ENCODE results near the gene DNAJC1.
"Not testable (repeated sequence)": the region's sequence is repeated elsewhere in the genome, so short reads cannot be mapped to it uniquely, and the experiment has no call there.

The DNAJC1 gene

GRCh38 chr10:22003177-22003963 lies at the start of gene DNAJC1:
Gene DNAJC1 (minus strand): TSS chr10:22003730. CDS start chr10:22003434, 296 bp downstream.
- peak; percentile 91 for DNase-seq

GRCh38 chr10:22053048-22053447 lies 49.5 kb upstream of the DNAJC1 start:
- DNase-seq: no peak

- no peak for DNase-seq
These were observed 46.1 kb upstream of the DNAJC1 start for GRCh38 chr10:22049635-22050034.

- DNase-seq: no peak
These were observed 44.3 kb upstream of the DNAJC1 start for GRCh38 chr10:22047812-22048211.

GRCh38 chr10:22043327-22043633 lies 39.8 kb upstream of the DNAJC1 start:
- DNase-seq: no peak

- no peak for DNase-seq
These were observed 39.2 kb upstream of the DNAJC1 start for GRCh38 chr10:22042557-22043326.

GRCh38 chr10:22034333-22034732 lies 30.8 kb upstream of the DNAJC1 start:
- no peak for DNase-seq

- not testable (repeated sequence) for DNase-seq
These were observed 28.7 kb upstream of the DNAJC1 start for GRCh38 chr10:22032268-22032667.

- no peak for DNase-seq
These were observed 26.9 kb upstream of the DNAJC1 start for GRCh38 chr10:22030421-22030820.

GRCh38 chr10:22029445-22030236 lies 26.1 kb upstream of the DNAJC1 start:
- no peak for DNase-seq

GRCh38 chr10:22027364-22028238 lies 24.1 kb upstream of the DNAJC1 start:
- no peak for DNase-seq

GRCh38 chr10:22026287-22026686 lies 22.8 kb upstream of the DNAJC1 start:
- no peak for DNase-seq

- DNase-seq: no peak
These were observed 20.0 kb upstream of the DNAJC1 start for GRCh38 chr10:22023508-22023907.

- DNase-seq: no peak
These were observed 18.9 kb upstream of the DNAJC1 start for GRCh38 chr10:22022257-22023032.

- not testable (repeated sequence) for DNase-seq
These were observed 17.6 kb upstream of the DNAJC1 start for GRCh38 chr10:22021144-22021543.

GRCh38 chr10:22017283-22018020 lies 13.9 kb upstream of the DNAJC1 start:
- DNase-seq: no peak

GRCh38 chr10:22016046-22016705 lies 12.6 kb upstream of the DNAJC1 start:
- DNase-seq: no peak

GRCh38 chr10:22010973-22011408 lies 7.5 kb upstream of the DNAJC1 start:
- DNase-seq: no peak

GRCh38 chr10:22010539-22010938 lies 7.0 kb upstream of the DNAJC1 start:
- no peak for DNase-seq

- no peak for DNase-seq
These were observed 2.9 kb upstream of the DNAJC1 start for GRCh38 chr10:22006379-22006884.
